H1 (cell line): Measurements from ENCODE around the gene CDC5L. TPM values are rescaled to one million over a fixed set of nuclear protein-coding genes. Genes with fewer than 3 reads are reported as not detected.

Source experiments
- polyA plus RNA-seq, 7 experiments: library from polyadenylated mRNA; depleted of rRNA in 3 of 7; stranded (reverse) in 5 of 7; unstranded in 2 of 7; fragments of >200 nt in 5 of 7; fragments of 200-250 nt in 2 of 7; gene quantifications; 1 replicate in 5 of 7; 2 replicates in 1 of 7; 4 replicates in 1 of 7; pipeline versions ENCODE4 v1.2.1 to v1.2.3, GENCODE V29; 2011 to 2013; ENCODE audit warnings: missing spikeins in 2 of 7, mixed read lengths in 2 of 7
- total RNA-seq: library from RNA; stranded (reverse); fragmentation: NEBNext Ultra II Directional; extraction: Animal tissue kit (Norgen Biotek cat#: 25700); gene quantifications from 2 replicates; pipeline ENCODE4 v1.2.1, GENCODE V29; 2021
- TF ChIP-seq, protein P1 (sequence below): fragments of 300-600 bp; sonication (generic); IDR thresholded peaks from 2 replicates; pipeline ENCODE4 v1.7.1; 2012; ENCODE audit warnings: low read length, moderate library complexity, mild to moderate bottlenecking, inconsistent platforms; ENCODE audit not compliant: insufficient replicate concordance

The CDC5L gene
- total and polyA plus RNA-seq, 2 of the 8 experiments (the other 6 are each of a cell fraction or from before 2014, with no cell fraction given) = 8.4 to 32.8 TPM

DNA sequence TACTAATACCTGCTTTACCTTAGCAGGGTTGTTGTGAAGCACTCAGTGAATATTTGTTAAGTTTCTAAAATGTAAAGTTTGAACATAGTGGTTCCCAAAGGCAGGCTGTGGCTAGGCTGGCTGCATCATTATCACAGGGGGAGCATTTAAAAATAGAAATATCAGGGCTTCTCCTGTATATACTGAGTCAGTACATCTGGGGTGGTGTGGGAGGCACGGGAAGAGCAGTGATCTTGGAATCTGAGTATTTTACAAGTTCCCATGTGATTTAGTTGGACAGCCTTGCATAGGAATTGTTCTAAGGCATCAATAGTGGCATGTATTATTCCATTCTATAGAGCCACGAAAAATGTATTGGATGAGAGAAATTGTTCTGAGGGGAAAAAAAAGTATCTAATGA, 8.0 kb downstream of the CDC5L start (continued):
- TF ChIP-seq, protein P1, sequence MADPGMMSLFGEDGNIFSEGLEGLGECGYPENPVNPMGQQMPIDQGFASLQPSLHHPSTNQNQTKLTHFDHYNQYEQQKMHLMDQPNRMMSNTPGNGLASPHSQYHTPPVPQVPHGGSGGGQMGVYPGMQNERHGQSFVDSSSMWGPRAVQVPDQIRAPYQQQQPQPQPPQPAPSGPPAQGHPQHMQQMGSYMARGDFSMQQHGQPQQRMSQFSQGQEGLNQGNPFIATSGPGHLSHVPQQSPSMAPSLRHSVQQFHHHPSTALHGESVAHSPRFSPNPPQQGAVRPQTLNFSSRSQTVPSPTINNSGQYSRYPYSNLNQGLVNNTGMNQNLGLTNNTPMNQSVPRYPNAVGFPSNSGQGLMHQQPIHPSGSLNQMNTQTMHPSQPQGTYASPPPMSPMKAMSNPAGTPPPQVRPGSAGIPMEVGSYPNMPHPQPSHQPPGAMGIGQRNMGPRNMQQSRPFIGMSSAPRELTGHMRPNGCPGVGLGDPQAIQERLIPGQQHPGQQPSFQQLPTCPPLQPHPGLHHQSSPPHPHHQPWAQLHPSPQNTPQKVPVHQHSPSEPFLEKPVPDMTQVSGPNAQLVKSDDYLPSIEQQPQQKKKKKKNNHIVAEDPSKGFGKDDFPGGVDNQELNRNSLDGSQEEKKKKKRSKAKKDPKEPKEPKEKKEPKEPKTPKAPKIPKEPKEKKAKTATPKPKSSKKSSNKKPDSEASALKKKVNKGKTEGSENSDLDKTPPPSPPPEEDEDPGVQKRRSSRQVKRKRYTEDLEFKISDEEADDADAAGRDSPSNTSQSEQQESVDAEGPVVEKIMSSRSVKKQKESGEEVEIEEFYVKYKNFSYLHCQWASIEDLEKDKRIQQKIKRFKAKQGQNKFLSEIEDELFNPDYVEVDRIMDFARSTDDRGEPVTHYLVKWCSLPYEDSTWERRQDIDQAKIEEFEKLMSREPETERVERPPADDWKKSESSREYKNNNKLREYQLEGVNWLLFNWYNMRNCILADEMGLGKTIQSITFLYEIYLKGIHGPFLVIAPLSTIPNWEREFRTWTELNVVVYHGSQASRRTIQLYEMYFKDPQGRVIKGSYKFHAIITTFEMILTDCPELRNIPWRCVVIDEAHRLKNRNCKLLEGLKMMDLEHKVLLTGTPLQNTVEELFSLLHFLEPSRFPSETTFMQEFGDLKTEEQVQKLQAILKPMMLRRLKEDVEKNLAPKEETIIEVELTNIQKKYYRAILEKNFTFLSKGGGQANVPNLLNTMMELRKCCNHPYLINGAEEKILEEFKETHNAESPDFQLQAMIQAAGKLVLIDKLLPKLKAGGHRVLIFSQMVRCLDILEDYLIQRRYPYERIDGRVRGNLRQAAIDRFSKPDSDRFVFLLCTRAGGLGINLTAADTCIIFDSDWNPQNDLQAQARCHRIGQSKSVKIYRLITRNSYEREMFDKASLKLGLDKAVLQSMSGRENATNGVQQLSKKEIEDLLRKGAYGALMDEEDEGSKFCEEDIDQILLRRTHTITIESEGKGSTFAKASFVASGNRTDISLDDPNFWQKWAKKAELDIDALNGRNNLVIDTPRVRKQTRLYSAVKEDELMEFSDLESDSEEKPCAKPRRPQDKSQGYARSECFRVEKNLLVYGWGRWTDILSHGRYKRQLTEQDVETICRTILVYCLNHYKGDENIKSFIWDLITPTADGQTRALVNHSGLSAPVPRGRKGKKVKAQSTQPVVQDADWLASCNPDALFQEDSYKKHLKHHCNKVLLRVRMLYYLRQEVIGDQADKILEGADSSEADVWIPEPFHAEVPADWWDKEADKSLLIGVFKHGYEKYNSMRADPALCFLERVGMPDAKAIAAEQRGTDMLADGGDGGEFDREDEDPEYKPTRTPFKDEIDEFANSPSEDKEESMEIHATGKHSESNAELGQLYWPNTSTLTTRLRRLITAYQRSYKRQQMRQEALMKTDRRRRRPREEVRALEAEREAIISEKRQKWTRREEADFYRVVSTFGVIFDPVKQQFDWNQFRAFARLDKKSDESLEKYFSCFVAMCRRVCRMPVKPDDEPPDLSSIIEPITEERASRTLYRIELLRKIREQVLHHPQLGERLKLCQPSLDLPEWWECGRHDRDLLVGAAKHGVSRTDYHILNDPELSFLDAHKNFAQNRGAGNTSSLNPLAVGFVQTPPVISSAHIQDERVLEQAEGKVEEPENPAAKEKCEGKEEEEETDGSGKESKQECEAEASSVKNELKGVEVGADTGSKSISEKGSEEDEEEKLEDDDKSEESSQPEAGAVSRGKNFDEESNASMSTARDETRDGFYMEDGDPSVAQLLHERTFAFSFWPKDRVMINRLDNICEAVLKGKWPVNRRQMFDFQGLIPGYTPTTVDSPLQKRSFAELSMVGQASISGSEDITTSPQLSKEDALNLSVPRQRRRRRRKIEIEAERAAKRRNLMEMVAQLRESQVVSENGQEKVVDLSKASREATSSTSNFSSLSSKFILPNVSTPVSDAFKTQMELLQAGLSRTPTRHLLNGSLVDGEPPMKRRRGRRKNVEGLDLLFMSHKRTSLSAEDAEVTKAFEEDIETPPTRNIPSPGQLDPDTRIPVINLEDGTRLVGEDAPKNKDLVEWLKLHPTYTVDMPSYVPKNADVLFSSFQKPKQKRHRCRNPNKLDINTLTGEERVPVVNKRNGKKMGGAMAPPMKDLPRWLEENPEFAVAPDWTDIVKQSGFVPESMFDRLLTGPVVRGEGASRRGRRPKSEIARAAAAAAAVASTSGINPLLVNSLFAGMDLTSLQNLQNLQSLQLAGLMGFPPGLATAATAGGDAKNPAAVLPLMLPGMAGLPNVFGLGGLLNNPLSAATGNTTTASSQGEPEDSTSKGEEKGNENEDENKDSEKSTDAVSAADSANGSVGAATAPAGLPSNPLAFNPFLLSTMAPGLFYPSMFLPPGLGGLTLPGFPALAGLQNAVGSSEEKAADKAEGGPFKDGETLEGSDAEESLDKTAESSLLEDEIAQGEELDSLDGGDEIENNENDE = no peak
